Lower lobe of right lung (tissue), 2 donors: Measurements from ENCODE around the gene ZNF778. TPM values are rescaled to one million over a fixed set of nuclear protein-coding genes. Genes with fewer than 3 reads are reported as not detected.
"Not testable (repeated sequence)": the region's sequence is repeated elsewhere in the genome, so short reads cannot be mapped to it uniquely, and the experiment has no call there.

Experiments used
- ATAC-seq, 2 donors: fragments of 200-7000 bp; cut with Tn5 transposase; one replicate each; pipeline ENCODE4 v1.9.1; 2020 to 2022; ENCODE audit warnings: mild to moderate bottlenecking in 2 of 2, moderate library complexity in 2 of 2
- DNase-seq: peaks from one replicate; pipeline ENCODE4 v3.0.0-alpha.2; 2020
- H3K27ac ChIP-seq: fragments of 200-600 bp; one replicate; pipeline ENCODE4 v1.8.0; 2022
- H3K27me3 ChIP-seq: fragments of 200-600 bp; one replicate; pipeline ENCODE4 v1.8.0; 2022; ENCODE audit warnings: low read depth
- H3K36me3 ChIP-seq: fragments of 200-600 bp; one replicate; pipeline ENCODE4 v1.8.0; 2022; ENCODE audit warnings: mild to moderate bottlenecking
- H3K4me1 ChIP-seq: fragments of 200-600 bp; one replicate; pipeline ENCODE4 v1.8.0; 2022
- H3K4me3 ChIP-seq: fragments of 200-600 bp; one replicate; pipeline ENCODE4 v1.8.0; 2022; ENCODE audit warnings: mild to moderate bottlenecking
- H3K9me3 ChIP-seq: fragments of 200-600 bp; one replicate; pipeline ENCODE4 v1.8.0; 2022
- intact Hi-C: fragments of 100-400 bp; cut with DNase I; formaldehyde crosslinking; loops from one replicate; pipeline ENCODE4 v1.11.0; 2022
- total RNA-seq: library from RNA; stranded (reverse); fragmentation: NEBNext Ultra II Directional; extraction: Animal tissue kit (Norgen Biotek cat#: 25700); gene quantifications from one replicate; pipeline ENCODE4 v1.2.1, GENCODE V29; 2021
- TF ChIP-seq, protein P1 (sequence below): fragments of 200-600 bp; IDR thresholded peaks from one replicate; pipeline ENCODE4 v1.8.0; 2022; ENCODE audit warnings: antibody characterized with exemption, mild to moderate bottlenecking
- donor health status: DM: no; HTN: yes; CAD: no; lungs with severe emphysema.

The ZNF778 gene
- total RNA-seq, 1 donor from 2014 or later = 9.7 TPM

DNA sequence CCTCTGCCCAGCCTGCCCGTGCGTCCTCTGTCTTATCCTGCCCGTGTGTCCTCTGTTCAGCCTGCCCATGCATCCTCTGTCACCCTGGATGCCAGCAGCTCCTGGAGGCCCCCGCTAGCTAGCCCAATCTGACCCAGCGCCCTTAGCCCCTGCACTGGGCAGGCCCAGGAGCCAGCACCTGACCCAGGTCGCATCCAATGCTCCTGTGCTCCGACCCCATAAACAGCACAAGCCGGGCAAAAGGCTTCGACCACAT, 32.9 kb upstream of the ZNF778 start:
- H3K4me3 ChIP-seq = no peak overlapping the region
- no peak overlapping the region for H3K27ac ChIP-seq
- ATAC-seq (peak in 1 of 2 donors; percentile 5), DNase-seq (no peak)
- no peaks in the 10 kb centered on the region for H3K36me3 ChIP-seq
- no peaks in the 10 kb centered on the region for H3K4me1 ChIP-seq
- H3K27me3 ChIP-seq = peaks cover 4% of the 10 kb centered on the region
- H3K9me3 ChIP-seq = no peaks in the 10 kb centered on the region
- intact Hi-C loops = no loop called here
- TF ChIP-seq, protein P1, sequence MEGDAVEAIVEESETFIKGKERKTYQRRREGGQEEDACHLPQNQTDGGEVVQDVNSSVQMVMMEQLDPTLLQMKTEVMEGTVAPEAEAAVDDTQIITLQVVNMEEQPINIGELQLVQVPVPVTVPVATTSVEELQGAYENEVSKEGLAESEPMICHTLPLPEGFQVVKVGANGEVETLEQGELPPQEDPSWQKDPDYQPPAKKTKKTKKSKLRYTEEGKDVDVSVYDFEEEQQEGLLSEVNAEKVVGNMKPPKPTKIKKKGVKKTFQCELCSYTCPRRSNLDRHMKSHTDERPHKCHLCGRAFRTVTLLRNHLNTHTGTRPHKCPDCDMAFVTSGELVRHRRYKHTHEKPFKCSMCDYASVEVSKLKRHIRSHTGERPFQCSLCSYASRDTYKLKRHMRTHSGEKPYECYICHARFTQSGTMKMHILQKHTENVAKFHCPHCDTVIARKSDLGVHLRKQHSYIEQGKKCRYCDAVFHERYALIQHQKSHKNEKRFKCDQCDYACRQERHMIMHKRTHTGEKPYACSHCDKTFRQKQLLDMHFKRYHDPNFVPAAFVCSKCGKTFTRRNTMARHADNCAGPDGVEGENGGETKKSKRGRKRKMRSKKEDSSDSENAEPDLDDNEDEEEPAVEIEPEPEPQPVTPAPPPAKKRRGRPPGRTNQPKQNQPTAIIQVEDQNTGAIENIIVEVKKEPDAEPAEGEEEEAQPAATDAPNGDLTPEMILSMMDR = no peak

DNA sequence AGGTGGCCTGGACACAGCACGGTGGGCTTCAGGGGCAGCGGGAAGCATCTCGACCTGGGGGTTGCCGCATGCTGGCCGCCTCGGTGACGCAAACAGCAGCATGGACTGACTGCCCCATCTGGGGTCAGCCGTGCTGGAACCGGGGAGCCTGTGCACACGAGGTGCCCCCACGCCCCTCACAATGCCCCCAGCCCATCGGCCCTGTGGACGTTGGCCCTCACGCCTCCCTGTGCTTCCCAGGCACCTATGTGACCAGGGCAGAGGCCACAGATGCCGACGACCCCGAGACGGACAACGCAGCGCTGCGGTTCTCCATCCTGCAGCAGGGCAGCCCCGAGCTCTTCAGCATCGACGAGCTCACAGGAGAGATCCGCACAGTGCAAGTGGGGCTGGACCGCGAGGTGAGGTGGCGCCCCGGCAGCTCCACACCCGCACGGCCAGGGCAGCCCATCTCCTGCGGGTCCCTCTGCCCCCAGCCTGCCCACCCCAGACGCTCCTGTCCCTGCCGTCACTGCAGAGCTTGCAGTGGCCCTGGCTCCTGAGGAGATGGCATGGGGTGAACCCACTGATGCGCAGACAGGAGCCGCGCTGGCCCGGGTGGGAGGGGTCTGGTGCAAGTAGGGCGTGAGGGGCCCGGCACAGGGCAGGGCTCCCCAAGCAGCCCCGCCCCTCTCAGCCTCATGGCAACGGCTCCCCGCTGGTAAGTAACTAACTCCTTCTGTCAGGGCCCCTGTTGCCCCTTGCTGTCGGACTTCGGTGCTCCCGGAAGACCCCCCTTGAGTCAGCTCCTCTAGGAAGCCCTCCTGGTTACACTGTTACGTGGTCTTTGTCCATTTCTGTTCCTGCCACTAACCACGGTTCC, 32.3 kb upstream of the ZNF778 start:
- DNase-seq = no peak
- no peak overlapping the region for H3K27ac ChIP-seq
- ATAC-seq = peak in 1 of 2 donors; percentile 6
- intact Hi-C loops = no loop called here
- H3K27me3 ChIP-seq = peaks cover 4% of the 10 kb centered on the region
- H3K36me3 ChIP-seq = no peaks in the 10 kb centered on the region
- no peaks in the 10 kb centered on the region for H3K9me3 ChIP-seq
- H3K4me1 ChIP-seq = no peaks in the 10 kb centered on the region
- TF ChIP-seq, protein P1 = no peak
- no peak overlapping the region for H3K4me3 ChIP-seq

DNA sequence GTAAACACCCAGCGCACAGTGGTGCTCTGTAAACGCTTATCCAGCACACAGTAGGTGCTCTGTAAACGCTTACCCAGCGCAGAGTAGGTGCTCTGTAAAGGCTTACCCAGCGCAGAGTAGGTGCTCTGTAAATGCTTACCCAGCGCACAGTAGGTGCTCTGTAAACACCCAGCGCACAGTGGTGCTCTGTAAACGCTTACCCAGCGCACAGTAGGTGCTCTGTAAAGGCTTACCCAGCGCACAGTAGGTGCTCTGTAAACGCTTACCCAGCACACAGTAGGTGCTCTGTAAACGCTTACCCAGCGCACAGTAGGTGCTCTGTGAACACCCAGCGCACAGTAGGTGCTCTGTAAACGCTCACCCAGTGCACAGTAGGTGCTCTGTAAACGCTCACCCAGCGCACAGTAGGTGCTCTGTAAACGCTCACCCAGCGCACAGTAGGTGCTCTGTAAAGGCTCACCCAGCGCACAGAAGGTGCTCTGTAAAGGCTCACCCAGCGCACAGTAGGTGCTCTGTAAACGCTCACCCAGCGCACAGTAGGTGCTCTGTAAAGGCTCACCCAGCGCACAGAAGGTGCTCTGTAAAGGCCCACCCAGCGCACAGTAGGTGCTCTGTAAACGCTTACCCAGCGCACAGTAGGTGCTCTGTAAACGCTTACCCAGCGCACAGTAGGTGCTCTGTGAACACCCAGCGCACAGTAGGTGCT, 31.5 kb upstream of the ZNF778 start:
- ATAC-seq, H3K36me3 ChIP-seq, H3K27ac ChIP-seq, DNase-seq, H3K4me1 ChIP-seq, H3K27me3 ChIP-seq, H3K9me3 ChIP-seq, H3K4me3 ChIP-seq, intact Hi-C loops: not testable (repeated sequence)

DNA sequence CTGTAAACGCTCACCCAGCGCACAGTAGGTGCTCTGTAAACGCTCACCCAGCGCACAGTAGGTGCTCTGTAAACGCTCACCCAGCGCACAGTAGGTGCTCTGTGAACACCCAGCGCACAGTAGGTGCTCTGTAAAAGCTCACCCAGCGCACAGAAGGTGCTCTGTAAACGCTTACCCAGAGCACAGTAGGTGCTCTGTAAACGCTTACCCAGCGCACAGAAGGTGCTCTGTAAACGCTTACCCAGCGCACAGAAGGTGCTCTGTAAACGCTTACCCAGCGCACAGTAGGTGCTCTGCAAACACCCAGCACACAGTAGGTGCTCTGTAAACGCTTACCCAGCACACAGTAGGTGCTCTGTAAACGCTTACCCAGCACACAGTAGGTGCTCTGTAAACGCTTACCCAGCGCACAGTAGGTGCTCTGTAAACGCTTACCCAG, 30.9 kb upstream of the ZNF778 start:
- H3K27me3 ChIP-seq, H3K4me1 ChIP-seq, intact Hi-C loops, ATAC-seq, DNase-seq, H3K27ac ChIP-seq, H3K4me3 ChIP-seq, H3K36me3 ChIP-seq, H3K9me3 ChIP-seq: not testable (repeated sequence)

DNA sequence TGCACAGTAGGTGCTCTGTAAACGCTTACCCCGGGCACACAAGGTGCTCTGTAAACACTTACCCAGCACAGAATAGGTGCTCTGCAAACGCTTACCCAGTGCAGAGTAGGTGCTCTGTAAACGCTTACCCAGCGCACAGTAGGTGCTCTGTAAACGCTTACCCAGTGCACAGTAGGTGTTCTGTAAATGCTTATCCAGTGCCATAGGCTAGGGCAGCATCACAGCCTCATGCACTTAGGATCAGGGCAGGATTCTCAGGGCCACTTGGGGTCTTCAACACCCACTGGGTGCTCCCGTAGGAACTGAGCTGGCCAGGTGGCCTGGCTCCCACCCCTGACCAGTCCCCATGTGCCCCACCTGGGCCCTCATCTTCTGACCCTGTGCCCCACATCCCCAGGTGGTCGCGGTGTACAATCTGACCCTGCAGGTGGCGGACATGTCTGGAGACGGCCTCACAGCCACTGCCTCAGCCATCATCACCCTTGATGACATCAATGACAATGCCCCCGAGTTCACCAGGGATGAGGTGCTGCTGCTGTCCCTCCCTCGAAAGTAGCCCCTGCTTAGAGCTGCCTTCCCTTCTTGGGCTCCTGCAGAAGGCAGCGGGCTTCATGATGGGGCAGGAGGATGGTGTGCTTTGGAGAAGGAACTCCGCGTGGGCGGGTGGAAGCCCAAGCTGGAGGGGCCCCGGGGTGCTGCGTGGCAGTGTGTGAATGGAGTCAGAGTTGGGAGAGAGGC, 30.3 kb upstream of the ZNF778 start:
- Histone ChIP-seq H3K36me3 (no peaks in the 10 kb centered on the region), H3K27me3 (peaks cover 4% of the 10 kb centered on the region), H3K9me3 (no peaks in the 10 kb centered on the region), H3K4me1 (peaks cover 4% of the 10 kb centered on the region), H3K27ac (no peak overlapping the region), H3K4me3 (no peak overlapping the region)
- DNase-seq = no peak
- intact Hi-C loops = no loop called here
- TF ChIP-seq, protein P1 = no peak
- peak in 1 of 2 donors; percentile 6 for ATAC-seq

DNA sequence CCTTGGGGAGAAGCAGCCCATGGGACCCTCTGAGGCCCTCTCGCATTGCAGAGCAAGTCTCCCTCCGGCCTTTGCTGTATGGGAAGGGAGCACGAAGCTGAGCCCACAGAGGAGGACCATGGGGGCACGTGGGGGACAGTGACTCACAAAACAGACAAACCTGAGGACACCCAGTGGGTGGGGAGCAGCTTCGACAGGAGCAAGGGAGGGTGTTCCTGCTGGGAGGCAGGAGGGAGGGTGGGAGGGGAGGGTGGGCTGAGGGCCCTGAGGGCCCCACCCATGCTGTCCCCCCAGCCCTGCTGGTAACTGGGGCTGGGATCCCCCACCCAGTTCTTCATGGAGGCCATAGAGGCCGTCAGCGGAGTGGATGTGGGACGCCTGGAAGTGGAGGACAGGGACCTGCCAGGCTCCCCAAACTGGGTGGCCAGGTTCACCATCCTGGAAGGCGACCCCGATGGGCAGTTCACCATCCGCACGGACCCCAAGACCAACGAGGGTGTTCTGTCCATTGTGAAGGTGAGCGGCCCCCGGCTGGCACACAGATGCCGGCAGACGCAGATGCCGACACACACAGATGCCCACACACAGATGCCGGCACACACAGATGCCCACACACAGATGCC, 29.6 kb upstream of the ZNF778 start:
- ATAC-seq = no peak
- intact Hi-C loops = no loop called here
- no peak for DNase-seq

DNA sequence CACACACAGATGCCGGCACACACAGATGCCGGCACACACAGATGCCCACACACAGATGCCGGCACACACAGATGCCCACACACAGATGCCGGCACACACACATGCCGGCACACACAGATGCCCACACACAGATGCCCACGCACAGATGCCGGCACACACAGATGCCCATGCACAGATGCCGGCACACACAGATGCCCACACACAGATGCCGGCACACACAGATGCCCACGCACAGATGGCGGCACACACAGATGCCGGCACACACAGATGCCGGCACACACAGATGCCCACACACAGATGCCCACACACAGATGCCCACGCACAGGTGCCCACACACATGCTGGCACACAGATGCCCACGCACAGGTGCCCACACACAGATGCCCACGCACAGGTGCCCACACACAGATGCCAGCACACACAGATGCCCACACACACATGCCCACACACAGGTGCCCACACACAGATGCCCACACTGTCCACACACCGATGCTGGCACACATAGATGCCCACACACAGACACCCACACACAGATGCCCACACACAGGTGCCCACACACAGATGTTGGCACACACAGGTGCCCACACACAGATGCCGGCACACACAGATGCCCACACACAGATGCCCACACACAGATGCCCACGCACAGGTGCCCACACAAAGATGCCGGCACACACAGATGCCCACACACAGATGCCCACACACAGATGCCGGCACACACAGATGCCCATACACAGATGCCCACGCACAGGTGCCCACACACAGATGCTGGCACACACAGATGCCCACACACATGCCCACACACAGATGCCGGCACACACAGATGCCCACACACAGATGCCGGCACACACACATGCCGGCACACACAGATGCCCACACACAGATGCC, 28.8 kb upstream of the ZNF778 start:
- intact Hi-C loops, DNase-seq, H3K36me3 ChIP-seq, H3K4me1 ChIP-seq, H3K27ac ChIP-seq, H3K4me3 ChIP-seq, H3K9me3 ChIP-seq, H3K27me3 ChIP-seq, ATAC-seq: not testable (repeated sequence)

More for the DNA sequence above, 29.6 kb upstream of the ZNF778 start:
- Histone ChIP-seq H3K27me3 (peaks cover 4% of the 10 kb centered on the region), H3K9me3 (no peaks in the 10 kb centered on the region), H3K4me3 (no peak overlapping the region), H3K36me3 (no peaks in the 10 kb centered on the region), H3K4me1 (peaks cover 5% of the 10 kb centered on the region), H3K27ac (no peak overlapping the region)
- TF ChIP-seq, protein P1 = no peak
